Activated CD4-positive, alpha-beta T cell treated with anti-CD3 and anti-CD28 coated beads, Interleukin-2, amount 10 ng/mL, durations not matched to agents 24 days and 14 days (primary cell): ENCODE data around the gene NFIB. TPM values are rescaled to one million over a fixed set of nuclear protein-coding genes. Genes with fewer than 3 reads are reported as not detected.

Experiments
- DNase-seq: peaks from one replicate; pipeline ENCODE4 v3.0.0; 2022
- H3K27ac Mint-ChIP-seq: one replicate; pipeline ENCODE4 v1.8.0; 2022; ENCODE audit warnings: mild to moderate bottlenecking, mixed read lengths
- H3K27me3 Mint-ChIP-seq: one replicate; pipeline ENCODE4 v1.8.0; 2022; ENCODE audit warnings: mixed read lengths
- H3K36me3 Mint-ChIP-seq: one replicate; pipeline ENCODE4 v1.8.0; 2022; ENCODE audit warnings: low read depth, mild to moderate bottlenecking, mixed read lengths
- H3K4me1 Mint-ChIP-seq: one replicate; pipeline ENCODE4 v1.8.0; 2021; ENCODE audit warnings: mixed read lengths
- H3K4me3 Mint-ChIP-seq: one replicate; pipeline ENCODE4 v1.8.0; 2022; ENCODE audit warnings: mild to moderate bottlenecking, moderate library complexity, mixed read lengths
- H3K9me3 Mint-ChIP-seq: one replicate; pipeline ENCODE4 v1.8.0; 2021; ENCODE audit warnings: mixed read lengths
- intact Hi-C: fragments of 100-400 bp; cut with micrococcal nuclease; formaldehyde crosslinking; loops from one replicate; pipeline ENCODE4 v1.15.1; 2023
- total RNA-seq: library from RNA; stranded (reverse); gene quantifications from 2 replicates; pipeline ENCODE4 v1.2.3, GENCODE V29; 2022

Gene NFIB
- total RNA-seq, 1 donor from 2014 or later, result not detected

GRCh38 chr9:14097215-14097614 lies 216.7 kb downstream of the NFIB start:
- DNase-seq, result no peak
- no peak overlapping the region for H3K27ac Mint-ChIP-seq
- intact Hi-C loops, result no loop called here

GRCh38 chr9:14096258-14096922 lies 217.6 kb downstream of the NFIB start:
- Mint-ChIP-seq H3K27me3 (no peaks in the 10 kb centered on the region), H3K4me1 (no peaks in the 10 kb centered on the region), H3K36me3 (no peaks in the 10 kb centered on the region), H3K9me3 (no peaks in the 10 kb centered on the region), H3K27ac (no peak overlapping the region), H3K4me3 (no peak overlapping the region)
- no peak for DNase-seq
- intact Hi-C loops, result no loop called here

More at GRCh38 chr9:14097215-14097614, 216.7 kb downstream of the NFIB start:
- no peaks in the 10 kb centered on the region for H3K9me3 Mint-ChIP-seq
- no peaks in the 10 kb centered on the region for H3K36me3 Mint-ChIP-seq
- H3K27me3 Mint-ChIP-seq, result no peaks in the 10 kb centered on the region
- no peak overlapping the region for H3K4me3 Mint-ChIP-seq
- H3K4me1 Mint-ChIP-seq, result no peaks in the 10 kb centered on the region

- no peak overlapping the region for H3K27ac Mint-ChIP-seq
- no peaks in the 10 kb centered on the region for H3K36me3 Mint-ChIP-seq
- H3K4me1 Mint-ChIP-seq, result no peaks in the 10 kb centered on the region
- no peaks in the 10 kb centered on the region for H3K27me3 Mint-ChIP-seq
- H3K4me3 Mint-ChIP-seq, result no peak overlapping the region
- DNase-seq, result no peak
- H3K9me3 Mint-ChIP-seq, result no peaks in the 10 kb centered on the region
- intact Hi-C loops, result no loop called here
Observed at GRCh38 chr9:14095277-14095676, 218.7 kb downstream of the NFIB start.

- no peak for DNase-seq
- no peaks in the 10 kb centered on the region for H3K9me3 Mint-ChIP-seq
Observed at GRCh38 chr9:14094491-14094890, 219.4 kb downstream of the NFIB start.

GRCh38 chr9:14092344-14092743 lies 221.6 kb downstream of the NFIB start:
- no peak for DNase-seq
- H3K36me3 Mint-ChIP-seq, result no peaks in the 10 kb centered on the region
- H3K4me1 Mint-ChIP-seq, result no peaks in the 10 kb centered on the region
- H3K27me3 Mint-ChIP-seq, result no peaks in the 10 kb centered on the region
- no peaks in the 10 kb centered on the region for H3K9me3 Mint-ChIP-seq
- no peak overlapping the region for H3K27ac Mint-ChIP-seq
- no peak overlapping the region for H3K4me3 Mint-ChIP-seq
- intact Hi-C loops, result no loop called here

More at GRCh38 chr9:14094491-14094890, 219.4 kb downstream of the NFIB start:
- intact Hi-C loops, result no loop called here
- Mint-ChIP-seq H3K36me3 (no peaks in the 10 kb centered on the region), H3K4me1 (no peaks in the 10 kb centered on the region), H3K27me3 (no peaks in the 10 kb centered on the region), H3K27ac (no peak overlapping the region), H3K4me3 (no peak overlapping the region)

GRCh38 chr9:14089051-14089803 lies 224.7 kb downstream of the NFIB start:
- no peak overlapping the region for H3K4me3 Mint-ChIP-seq
- no peaks in the 10 kb centered on the region for H3K4me1 Mint-ChIP-seq
- H3K27me3 Mint-ChIP-seq, result no peaks in the 10 kb centered on the region
- no peak overlapping the region for H3K27ac Mint-ChIP-seq
- H3K9me3 Mint-ChIP-seq, result no peaks in the 10 kb centered on the region
- intact Hi-C loops, result no loop called here
- no peaks in the 10 kb centered on the region for H3K36me3 Mint-ChIP-seq
- DNase-seq, result no peak

GRCh38 chr9:14087576-14087975 lies 226.4 kb downstream of the NFIB start:
- Mint-ChIP-seq H3K4me1 (no peaks in the 10 kb centered on the region), H3K27me3 (no peaks in the 10 kb centered on the region), H3K4me3 (no peak overlapping the region), H3K27ac (no peak overlapping the region), H3K36me3 (no peaks in the 10 kb centered on the region), H3K9me3 (no peaks in the 10 kb centered on the region)
- intact Hi-C loops, result no loop called here
- no peak for DNase-seq

- DNase-seq, result no peak
- no peaks in the 10 kb centered on the region for H3K4me1 Mint-ChIP-seq
- intact Hi-C loops, result no loop called here
Observed at GRCh38 chr9:14086495-14086894, 227.4 kb downstream of the NFIB start.

GRCh38 chr9:14085810-14086209 lies 228.1 kb downstream of the NFIB start:
- no peak overlapping the region for H3K27ac Mint-ChIP-seq
- intact Hi-C loops, result no loop called here
- H3K36me3 Mint-ChIP-seq, result no peaks in the 10 kb centered on the region
- no peaks in the 10 kb centered on the region for H3K9me3 Mint-ChIP-seq
- no peaks in the 10 kb centered on the region for H3K27me3 Mint-ChIP-seq
- no peak for DNase-seq
- no peaks in the 10 kb centered on the region for H3K4me1 Mint-ChIP-seq
- H3K4me3 Mint-ChIP-seq, result no peak overlapping the region

More at GRCh38 chr9:14086495-14086894, 227.4 kb downstream of the NFIB start:
- Mint-ChIP-seq H3K9me3 (no peaks in the 10 kb centered on the region), H3K4me3 (no peak overlapping the region), H3K36me3 (no peaks in the 10 kb centered on the region), H3K27me3 (no peaks in the 10 kb centered on the region), H3K27ac (no peak overlapping the region)

- no peak for DNase-seq
- Mint-ChIP-seq H3K36me3 (no peaks in the 10 kb centered on the region), H3K9me3 (no peaks in the 10 kb centered on the region), H3K27ac (no peak overlapping the region), H3K4me1 (no peaks in the 10 kb centered on the region), H3K4me3 (no peak overlapping the region), H3K27me3 (no peaks in the 10 kb centered on the region)
- intact Hi-C loops, result no loop called here
Observed at GRCh38 chr9:14084867-14085266, 229.1 kb downstream of the NFIB start.

- Mint-ChIP-seq H3K9me3 (no peaks in the 10 kb centered on the region), H3K4me1 (no peaks in the 10 kb centered on the region), H3K27me3 (no peaks in the 10 kb centered on the region), H3K4me3 (no peak overlapping the region), H3K27ac (no peak overlapping the region), H3K36me3 (no peaks in the 10 kb centered on the region)
- intact Hi-C loops, result no loop called here
- DNase-seq, result no peak
Observed at GRCh38 chr9:14083366-14083765, 230.6 kb downstream of the NFIB start.

GRCh38 chr9:14082732-14083131 lies 231.2 kb downstream of the NFIB start:
- intact Hi-C loops, result no loop called here
- Mint-ChIP-seq H3K4me1 (no peaks in the 10 kb centered on the region), H3K36me3 (no peaks in the 10 kb centered on the region), H3K4me3 (no peak overlapping the region), H3K27ac (no peak overlapping the region), H3K9me3 (no peaks in the 10 kb centered on the region), H3K27me3 (no peaks in the 10 kb centered on the region)
- DNase-seq, result no peak

GRCh38 chr9:14081745-14082144 lies 232.2 kb downstream of the NFIB start:
- Mint-ChIP-seq H3K4me3 (no peak overlapping the region), H3K4me1 (no peaks in the 10 kb centered on the region), H3K36me3 (no peaks in the 10 kb centered on the region), H3K27ac (no peak overlapping the region), H3K9me3 (no peaks in the 10 kb centered on the region), H3K27me3 (no peaks in the 10 kb centered on the region)
- intact Hi-C loops, result no loop called here
- no peak for DNase-seq

GRCh38 chr9:14080959-14081542 lies 232.9 kb downstream of the NFIB start:
- H3K4me1 Mint-ChIP-seq, result no peaks in the 10 kb centered on the region
- intact Hi-C loops, result no loop called here
- no peaks in the 10 kb centered on the region for H3K9me3 Mint-ChIP-seq
- H3K27ac Mint-ChIP-seq, result no peak overlapping the region
- no peaks in the 10 kb centered on the region for H3K27me3 Mint-ChIP-seq
- H3K4me3 Mint-ChIP-seq, result no peak overlapping the region
- H3K36me3 Mint-ChIP-seq, result no peaks in the 10 kb centered on the region
- no peak for DNase-seq
